Keratinocyte (primary cell): ENCODE results near the gene VAX1.
"Not testable (repeated sequence)": the region's sequence is repeated elsewhere in the genome, so short reads cannot be mapped to it uniquely, and the experiment has no call there.

ENCODE experiments used
- EZH2 ChIP-seq: IDR thresholded peaks from one replicate; pipeline ENCODE4 v1.6.1; 2012; ENCODE audit warnings: inconsistent platforms, mild to moderate bottlenecking, low read length, moderate library complexity
- TF ChIP-seq, protein P1 (sequence below), 3 experiments: IDR thresholded peaks in 1 of 3; conservative IDR thresholded peaks in 1 of 3; optimal IDR thresholded peaks in 1 of 3; 2 replicates in 2 of 3; 3 replicates in 1 of 3; pipeline versions ENCODE3 to v1.5.1; 2011; ENCODE audit warnings: low read length in 3 of 3, mild to moderate bottlenecking in 3 of 3, moderate library complexity in 2 of 3, control low read depth in 1 of 3, inconsistent platforms in 1 of 3; ENCODE audit not compliant: insufficient read depth in 2 of 3; ENCODE audit errors: extremely low read depth in 1 of 3

DNA sequence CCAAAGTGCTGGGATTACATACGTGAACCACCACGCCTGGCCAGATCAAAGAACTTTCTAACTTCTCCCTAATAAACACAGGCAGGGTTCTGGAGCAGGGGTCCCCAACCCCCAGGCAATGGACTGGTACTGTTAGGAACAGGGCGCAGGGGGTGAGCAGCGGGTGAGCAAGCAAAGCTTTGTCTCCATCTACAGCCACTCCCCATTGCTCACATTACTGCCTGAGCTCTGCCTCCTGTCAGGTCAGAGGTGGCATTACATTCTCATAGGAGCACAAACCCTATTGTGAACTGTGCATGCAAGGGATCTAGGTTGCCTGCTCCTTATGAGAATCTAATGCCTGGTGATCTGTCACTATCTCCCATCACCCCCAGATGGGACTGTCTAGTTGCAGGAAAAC lies 47.7 kb upstream of the VAX1 start:
- TF ChIP-seq, protein P1, sequence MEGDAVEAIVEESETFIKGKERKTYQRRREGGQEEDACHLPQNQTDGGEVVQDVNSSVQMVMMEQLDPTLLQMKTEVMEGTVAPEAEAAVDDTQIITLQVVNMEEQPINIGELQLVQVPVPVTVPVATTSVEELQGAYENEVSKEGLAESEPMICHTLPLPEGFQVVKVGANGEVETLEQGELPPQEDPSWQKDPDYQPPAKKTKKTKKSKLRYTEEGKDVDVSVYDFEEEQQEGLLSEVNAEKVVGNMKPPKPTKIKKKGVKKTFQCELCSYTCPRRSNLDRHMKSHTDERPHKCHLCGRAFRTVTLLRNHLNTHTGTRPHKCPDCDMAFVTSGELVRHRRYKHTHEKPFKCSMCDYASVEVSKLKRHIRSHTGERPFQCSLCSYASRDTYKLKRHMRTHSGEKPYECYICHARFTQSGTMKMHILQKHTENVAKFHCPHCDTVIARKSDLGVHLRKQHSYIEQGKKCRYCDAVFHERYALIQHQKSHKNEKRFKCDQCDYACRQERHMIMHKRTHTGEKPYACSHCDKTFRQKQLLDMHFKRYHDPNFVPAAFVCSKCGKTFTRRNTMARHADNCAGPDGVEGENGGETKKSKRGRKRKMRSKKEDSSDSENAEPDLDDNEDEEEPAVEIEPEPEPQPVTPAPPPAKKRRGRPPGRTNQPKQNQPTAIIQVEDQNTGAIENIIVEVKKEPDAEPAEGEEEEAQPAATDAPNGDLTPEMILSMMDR (optimal IDR thresholded peaks at IDR 0.05 in 1 of 3, IDR thresholded peaks at IDR 0.05 in 1 of 3, conservative IDR thresholded peaks at IDR 0.05 in 1 of 3; ENCODE audit: extremely low read depth in 1 of 3, insufficient read depth in 2 of 3, low read length in 3 of 3) = peak in 1 of 3 experiments; percentile 20
- not testable (repeated sequence) for TF ChIP-seq EZH2
